GM19452 (cell line): ENCODE results near the gene TMEM114.

Source experiments
- ATAC-seq: cut with Tn5 transposase; IDR thresholded peaks from one replicate; pipeline ENCODE4 v1.9.1; 2021; ENCODE audit not compliant: unreplicated experiment

TMEM114 gene

DNA sequence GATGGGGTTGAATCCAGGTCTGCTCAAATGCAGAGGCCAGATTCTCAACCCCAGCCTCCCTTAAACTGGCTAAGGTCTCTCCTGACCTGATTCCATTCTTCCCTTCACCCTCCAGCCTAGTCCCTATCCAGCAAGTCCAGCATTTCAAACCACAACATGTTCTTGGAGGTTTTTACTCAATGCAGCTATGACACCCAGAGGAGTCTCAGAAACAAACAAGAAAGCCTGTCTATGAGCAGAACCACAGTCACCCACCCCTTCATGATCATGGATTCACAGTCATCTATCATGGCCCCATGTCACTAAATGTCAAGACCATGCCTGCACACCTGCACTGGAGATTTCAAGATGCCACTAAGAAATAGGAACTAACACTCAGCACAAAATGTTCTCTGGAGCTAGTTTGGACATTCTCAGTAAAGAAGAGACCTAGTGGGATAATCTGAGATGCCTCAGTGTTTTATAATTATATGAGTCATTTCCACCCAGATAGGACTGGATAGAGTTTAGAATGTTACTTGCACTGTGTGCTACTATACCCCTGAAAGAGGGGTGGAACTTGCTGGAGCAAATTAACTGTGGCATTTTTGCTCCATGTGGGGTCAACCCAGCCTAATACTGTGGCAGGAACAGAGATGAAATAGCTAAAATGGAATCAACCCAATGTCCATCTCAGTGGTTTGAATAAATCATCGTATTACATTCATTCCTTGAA lies 21.7 kb upstream of the TMEM114 start:
- ATAC-seq, result no peak

- ATAC-seq, result no peak
Observed at GRCh38 chr16:8611122-8611521, 20.8 kb upstream of the TMEM114 start.

DNA sequence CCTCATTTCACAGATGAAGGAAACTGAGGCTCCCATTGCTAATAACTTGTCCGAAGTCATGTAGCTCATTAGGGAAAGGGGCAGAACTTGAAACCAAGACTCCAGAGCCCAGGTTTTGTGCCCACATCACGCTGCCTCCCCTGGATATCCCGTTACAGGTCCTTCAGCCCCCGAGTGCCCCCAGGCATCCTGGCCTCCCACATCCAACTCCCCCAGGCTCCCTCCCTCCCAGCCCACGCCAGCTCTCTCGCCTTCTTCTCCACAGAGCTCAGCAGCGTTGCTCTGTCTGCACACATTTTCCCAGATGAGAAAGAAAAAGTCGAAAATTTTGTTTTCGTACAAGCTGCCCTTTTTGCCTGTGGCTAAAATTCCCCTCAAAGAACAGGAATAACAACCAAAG lies 16.9 kb upstream of the TMEM114 start:
- no peak for ATAC-seq

GRCh38 chr16:8605554-8605953 lies 15.2 kb upstream of the TMEM114 start:
- ATAC-seq, result no peak

DNA sequence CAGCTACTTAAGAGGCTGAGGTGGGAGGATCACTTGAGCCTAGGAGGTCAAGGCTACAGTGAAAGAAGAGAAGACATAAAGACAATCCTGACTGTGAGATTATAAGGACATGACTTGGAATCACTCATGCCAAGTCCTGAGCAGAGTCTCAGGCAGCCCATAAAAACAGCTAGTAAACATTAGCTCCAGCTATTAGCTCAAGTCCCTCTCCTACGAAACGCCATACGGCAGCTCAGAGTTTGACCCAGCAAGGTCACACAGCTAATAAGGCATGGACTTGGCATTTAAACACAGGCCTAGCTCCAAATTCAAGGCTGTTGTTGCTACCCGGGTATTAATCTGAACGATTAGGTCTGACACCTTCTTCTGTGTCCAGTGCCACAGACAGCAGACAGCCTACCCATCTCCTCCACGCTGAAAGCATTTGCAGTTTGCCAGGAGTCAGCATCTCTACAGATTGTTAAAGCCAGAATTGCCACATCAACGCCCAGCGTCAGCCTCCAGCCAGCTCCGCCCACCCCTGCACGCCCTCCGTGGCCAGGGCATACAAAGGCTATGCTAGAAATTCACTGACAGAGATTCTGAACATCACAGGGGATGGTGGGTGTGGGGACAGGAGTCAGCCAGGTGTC lies 9.9 kb upstream of the TMEM114 start:
- no peak for ATAC-seq

- ATAC-seq, result no peak
Observed at GRCh38 chr16:8596581-8596980, 6.3 kb upstream of the TMEM114 start.

DNA sequence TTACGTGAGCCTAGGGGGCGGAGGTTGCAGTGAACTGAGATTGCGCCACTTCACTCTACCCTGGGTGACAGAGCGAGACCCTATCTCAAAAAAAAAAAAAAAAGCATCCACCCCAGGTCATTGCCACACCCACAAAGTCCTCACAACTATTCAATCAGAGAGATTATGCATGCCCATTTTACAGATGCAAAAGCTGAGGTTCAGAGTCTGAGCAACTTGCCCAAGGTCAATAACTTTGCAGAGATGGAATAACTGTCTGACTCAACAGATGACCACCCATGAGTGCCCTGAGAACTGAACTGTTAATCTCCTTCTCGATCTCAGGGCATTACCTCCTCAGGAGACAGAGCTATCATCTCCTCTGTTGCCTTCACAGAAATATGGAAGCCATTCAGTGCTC lies 5.5 kb upstream of the TMEM114 start:
- no peak for ATAC-seq

DNA sequence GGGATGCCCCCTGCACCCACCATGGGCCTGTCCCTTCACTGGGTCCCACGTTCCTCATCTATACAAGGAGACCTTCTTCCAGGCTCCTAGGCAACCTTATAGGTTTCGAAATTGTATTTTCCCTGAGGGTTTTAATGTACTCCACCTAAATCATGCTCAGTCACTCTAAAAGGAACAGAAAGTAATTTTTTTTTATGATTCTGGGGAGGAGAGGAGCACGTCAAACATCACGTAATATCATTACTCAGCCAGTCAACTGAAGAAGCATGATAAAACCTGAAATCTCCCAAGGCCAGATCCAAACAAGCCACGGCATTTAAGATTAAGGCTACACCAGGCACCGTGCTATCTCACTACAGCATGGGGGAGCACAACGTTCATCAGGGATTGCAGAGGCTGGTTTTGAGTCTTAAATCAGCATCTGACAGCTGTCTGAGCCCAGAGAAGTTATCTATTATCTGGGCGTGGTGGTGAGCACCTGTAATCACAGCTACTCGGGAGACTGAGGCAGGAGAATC lies 3.9 kb upstream of the TMEM114 start:
- no peak for ATAC-seq

GRCh38 chr16:8591451-8591850 lies 1.1 kb upstream of the TMEM114 start:
- ATAC-seq, result no peak

DNA sequence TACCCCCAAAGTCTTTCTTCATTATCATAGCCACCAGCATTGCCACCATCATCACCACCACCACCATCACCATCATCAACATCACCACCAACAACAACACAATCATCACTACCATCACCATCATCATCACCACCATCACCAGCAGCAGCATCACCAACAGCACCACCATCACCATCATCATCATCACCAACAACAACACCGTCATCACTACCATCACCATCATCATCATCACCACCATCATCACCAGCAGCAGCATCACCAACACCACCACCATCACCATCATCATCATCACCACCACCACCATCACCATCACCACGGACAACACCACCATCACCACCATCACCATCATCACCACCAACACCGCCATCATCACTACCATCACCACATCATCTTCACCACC lies 500 bp upstream of the TMEM114 start:
- no peak for ATAC-seq

DNA sequence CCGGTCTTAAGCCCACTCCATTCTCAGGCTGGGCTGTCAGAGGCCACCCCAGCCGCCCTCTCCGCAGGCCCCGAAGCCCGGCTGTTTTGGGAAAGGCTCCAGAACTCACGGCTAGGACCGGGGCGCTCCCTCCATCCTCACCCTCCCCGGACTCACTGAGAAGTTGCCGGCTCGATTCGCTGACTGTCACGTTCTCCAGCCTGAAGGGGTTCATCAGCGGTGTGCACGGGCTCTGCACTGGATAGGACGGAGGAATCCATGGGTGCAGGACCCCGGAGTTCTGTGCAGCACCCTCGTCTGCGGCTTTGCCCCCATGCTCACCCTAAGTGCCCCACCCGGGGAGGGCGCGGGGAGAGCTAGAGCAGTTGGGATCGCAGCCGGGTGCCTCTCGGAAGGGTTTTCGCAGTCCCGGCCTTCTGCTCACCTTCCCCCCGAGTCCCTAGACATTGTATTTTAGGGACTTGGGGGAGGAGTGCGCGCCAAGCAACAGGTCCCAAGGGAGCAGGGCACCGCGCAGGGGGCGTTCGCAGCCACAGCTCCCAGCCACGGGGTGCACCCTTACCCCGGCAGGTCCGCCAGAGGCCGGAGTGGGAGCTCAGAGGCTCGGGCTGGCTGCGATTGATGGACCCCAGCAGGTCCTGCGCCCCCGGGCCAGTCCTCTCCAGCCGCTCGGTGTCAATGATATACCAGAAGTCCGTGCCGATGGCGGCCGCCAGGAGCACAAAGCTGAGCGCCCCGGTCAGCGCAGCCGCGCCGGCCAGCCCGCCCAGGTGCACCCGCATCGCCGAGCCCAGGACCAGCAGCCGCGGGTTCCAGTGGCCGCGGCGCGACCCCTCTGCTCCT lies 1.0 kb downstream of the TMEM114 start:
- no peak for ATAC-seq

DNA sequence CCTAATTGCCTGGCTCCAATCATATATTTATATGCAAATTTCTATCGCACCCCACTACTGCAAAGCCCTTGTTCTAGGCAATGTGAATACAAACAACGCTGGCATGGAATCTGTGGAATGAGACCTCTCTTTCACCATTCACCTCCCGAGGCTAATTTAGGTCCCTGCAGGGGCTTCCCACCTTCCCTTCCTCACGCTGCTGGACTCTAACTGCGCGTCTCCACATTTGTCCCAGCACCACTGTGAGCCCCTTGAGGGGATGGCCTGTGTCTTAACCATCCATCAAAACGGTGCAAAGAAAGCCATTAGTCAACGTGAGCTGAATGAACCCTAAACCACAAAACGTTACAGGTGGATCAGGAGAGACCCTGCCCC lies 1.6 kb downstream of the TMEM114 start:
- ATAC-seq, result no peak

GRCh38 chr16:8587065-8587464 lies 3.2 kb downstream of the TMEM114 start:
- no peak for ATAC-seq

DNA sequence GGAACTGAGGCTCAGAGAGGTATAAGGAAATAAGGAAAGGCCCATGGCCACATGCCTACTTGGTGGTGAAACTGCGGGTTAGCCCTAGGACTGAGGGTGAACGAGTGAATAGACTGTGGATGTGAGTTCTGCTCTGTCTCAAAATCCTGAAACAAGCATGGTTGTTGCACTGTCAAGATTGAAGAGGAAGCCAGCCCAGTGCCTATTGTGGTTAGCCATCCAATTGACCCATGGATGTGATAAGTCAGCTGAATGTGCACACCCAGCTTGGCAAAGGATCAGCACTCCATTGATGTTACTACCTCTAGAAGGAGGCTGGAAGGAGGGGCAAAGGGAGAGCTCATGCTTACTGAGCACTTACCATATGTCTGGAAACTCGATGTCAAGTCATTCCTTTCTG lies 4.5 kb downstream of the TMEM114 start:
- ATAC-seq, result no peak

DNA sequence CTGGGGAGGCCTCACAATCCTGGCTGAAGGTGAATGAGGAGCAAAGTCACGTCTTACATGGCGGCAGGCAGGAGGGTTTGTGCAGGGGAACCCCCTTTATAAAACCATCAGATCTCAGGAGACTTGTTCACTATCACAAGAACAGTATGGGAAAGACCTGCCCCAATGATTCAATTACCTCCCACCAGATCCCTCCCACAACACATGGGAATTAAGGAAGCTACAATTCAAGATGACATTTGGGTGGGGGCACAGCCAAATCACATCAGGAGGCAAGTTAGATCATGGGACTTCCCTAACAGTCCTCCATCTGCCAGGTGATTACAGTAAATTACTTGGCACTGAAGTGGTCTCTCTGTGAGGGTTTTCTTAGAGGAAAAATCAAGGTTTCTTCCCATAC lies 5.3 kb downstream of the TMEM114 start:
- no peak for ATAC-seq

GRCh38 chr16:8583732-8584131 lies 6.6 kb downstream of the TMEM114 start:
- ATAC-seq, result no peak

DNA sequence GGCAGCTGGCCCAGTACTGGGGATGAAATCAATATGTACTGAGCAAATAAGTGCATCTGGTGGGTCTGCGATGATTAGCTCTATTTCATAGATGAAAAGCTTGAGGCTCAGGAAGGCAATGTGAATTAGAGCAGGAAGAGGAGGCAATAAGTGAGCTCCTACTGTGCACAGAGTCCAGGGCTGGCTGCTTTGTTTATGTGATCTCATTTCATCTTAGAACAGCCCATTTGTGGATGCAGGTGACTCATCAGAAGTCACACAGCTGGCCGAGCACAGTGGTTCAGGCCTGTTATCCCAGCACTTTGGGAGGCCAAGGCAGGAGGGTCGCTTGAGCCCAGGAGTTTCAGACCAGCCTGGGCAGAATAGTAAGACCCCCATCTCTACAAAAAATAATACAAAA lies 7.1 kb downstream of the TMEM114 start:
- no peak for ATAC-seq

- no peak for ATAC-seq
Observed at GRCh38 chr16:8581831-8582580, 8.3 kb downstream of the TMEM114 start.

DNA sequence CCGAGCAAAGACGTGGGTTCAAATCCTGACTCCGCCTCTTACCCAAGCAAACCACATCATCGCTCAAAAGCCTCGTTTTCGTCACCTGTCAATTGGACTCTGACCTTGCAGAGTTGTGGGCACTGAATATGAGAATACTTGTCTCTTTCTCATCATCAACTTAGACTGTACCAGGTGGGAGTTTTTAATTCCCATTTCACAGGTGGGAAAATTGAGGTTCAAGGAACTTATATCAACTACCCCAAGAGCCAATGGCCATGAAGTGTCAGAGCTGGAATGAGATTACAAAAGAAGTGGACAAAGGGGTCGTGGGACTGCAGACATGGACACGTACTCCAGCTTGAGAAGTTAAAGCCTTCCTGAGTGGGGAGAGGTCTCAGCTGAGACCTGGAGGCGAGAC lies 10.8 kb downstream of the TMEM114 start:
- ATAC-seq, result no peak

DNA sequence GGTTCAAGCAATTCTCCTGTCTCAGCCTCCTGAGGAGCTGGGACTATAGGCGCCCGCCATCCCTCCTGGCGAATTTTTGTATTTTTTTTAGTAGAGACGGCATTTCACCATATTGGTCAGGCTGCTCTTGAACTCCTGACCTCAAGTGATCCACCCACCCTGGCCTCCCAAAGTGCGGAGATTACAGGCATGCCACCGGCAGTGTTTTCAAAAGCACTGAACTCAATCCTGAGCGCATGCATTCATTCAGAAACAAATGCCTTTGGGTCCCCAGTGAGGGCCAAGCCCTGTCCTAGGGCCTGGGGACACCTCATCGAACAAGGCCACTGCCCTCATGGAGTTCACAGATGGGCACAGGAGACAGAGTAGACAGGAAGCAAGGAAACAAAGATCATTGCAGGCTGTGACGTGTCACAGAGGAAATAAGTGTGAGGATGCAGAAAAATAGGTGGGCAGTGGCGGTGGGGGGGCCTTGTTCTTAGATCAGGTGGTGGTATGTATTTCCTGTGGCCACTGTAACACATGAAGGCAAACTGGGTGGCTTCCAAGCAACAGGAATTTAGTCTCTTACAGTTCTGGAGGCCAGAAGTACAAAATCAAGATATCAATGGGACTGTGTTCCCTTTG lies 12.5 kb downstream of the TMEM114 start:
- ATAC-seq, result no peak
